ENCODE measurements around the gene CDC42. TPM values are rescaled to one million over a fixed set of nuclear protein-coding genes. Genes with fewer than 3 reads are reported as not detected.
"Not testable (repeated sequence)": the region's sequence is repeated elsewhere in the genome, so short reads cannot be mapped to it uniquely, and the experiment has no call there.

CDC42 gene
- total RNA-seq, 2 donors from 2014 or later = 264 to 345 TPM

- DNase-seq = no peak
- TF ChIP-seq CTCF (IDR thresholded peaks at IDR 0.05) = no peak
- Histone ChIP-seq H3K9ac (ENCODE audit: low read depth in 2 of 2, low read length in 2 of 2) (no peak overlapping the region), H3K4me3 (no peak overlapping the region), H3K36me3 (no peaks in the 10 kb centered on the region), H3K27ac (no peak overlapping the region), H3K4me1 (peaks cover 18% of the 10 kb centered on the region), H3K9me3 (no peaks in the 10 kb centered on the region), H3K27me3 (no peaks in the 10 kb centered on the region)
- intact Hi-C loops (cut with DNase I) = no loop called here
Measured at GRCh38 chr1:22090867-22091266, 38.4 kb downstream of the CDC42 start.

GRCh38 chr1:22092026-22092768 lies 39.7 kb downstream of the CDC42 start:
- DNase-seq; H3K27ac ChIP-seq; intact Hi-C loops (cut with DNase I); H3K27me3 ChIP-seq; H3K36me3 ChIP-seq; H3K4me3 ChIP-seq; H3K9ac ChIP-seq (ENCODE audit: low read depth in 2 of 2, low read length in 2 of 2); H3K9me3 ChIP-seq: not testable (repeated sequence)
- H3K4me1 ChIP-seq = peaks cover 18% of the 10 kb centered on the region

- H3K9ac ChIP-seq (ENCODE audit: low read depth in 2 of 2, low read length in 2 of 2) = no peak overlapping the region
- H3K4me1 ChIP-seq = peaks cover 13% of the 10 kb centered on the region
- H3K27me3 ChIP-seq = no peaks in the 10 kb centered on the region
- H3K27ac ChIP-seq = no peak overlapping the region
- intact Hi-C loops (cut with DNase I) = no loop called here
- no peak overlapping the region for H3K4me3 ChIP-seq
- DNase-seq = no peak
- no peaks in the 10 kb centered on the region for H3K36me3 ChIP-seq
- TF ChIP-seq CTCF (IDR thresholded peaks at IDR 0.05) = no peak
- no peaks in the 10 kb centered on the region for H3K9me3 ChIP-seq
Measured at GRCh38 chr1:22093513-22093912, 41.0 kb downstream of the CDC42 start.

- H3K36me3 ChIP-seq = no peaks in the 10 kb centered on the region
- H3K27ac ChIP-seq = no peak overlapping the region
- H3K9ac ChIP-seq (ENCODE audit: low read depth in 2 of 2, low read length in 2 of 2) = no peak overlapping the region
- peaks cover 2% of the 10 kb centered on the region for H3K4me1 ChIP-seq
- H3K27me3 ChIP-seq = no peaks in the 10 kb centered on the region
- H3K9me3 ChIP-seq = no peaks in the 10 kb centered on the region
- no peak for DNase-seq
- intact Hi-C loops (cut with DNase I) = no loop called here
- no peak for TF ChIP-seq CTCF (IDR thresholded peaks at IDR 0.05)
- H3K4me3 ChIP-seq = no peak overlapping the region
Measured at GRCh38 chr1:22096036-22096435, 43.5 kb downstream of the CDC42 start.

- no peaks in the 10 kb centered on the region for H3K9me3 ChIP-seq
- TF ChIP-seq CTCF (IDR thresholded peaks at IDR 0.05) = no peak
- no peak for DNase-seq
- no peak overlapping the region for H3K27ac ChIP-seq
- H3K4me3 ChIP-seq = no peak overlapping the region
- H3K4me1 ChIP-seq = no peaks in the 10 kb centered on the region
- intact Hi-C loops (cut with DNase I) = no loop called here
- H3K27me3 ChIP-seq = no peaks in the 10 kb centered on the region
- no peaks in the 10 kb centered on the region for H3K36me3 ChIP-seq
- H3K9ac ChIP-seq (ENCODE audit: low read depth in 2 of 2, low read length in 2 of 2) = no peak overlapping the region
Measured at GRCh38 chr1:22096463-22096862, 44.0 kb downstream of the CDC42 start.

GRCh38 chr1:22098752-22099151 lies 46.2 kb downstream of the CDC42 start:
- Histone ChIP-seq H3K4me3 (no peak overlapping the region), H3K27ac (no peak overlapping the region), H3K4me1 (no peaks in the 10 kb centered on the region), H3K27me3 (no peaks in the 10 kb centered on the region), H3K9me3 (no peaks in the 10 kb centered on the region), H3K36me3 (no peaks in the 10 kb centered on the region), H3K9ac (ENCODE audit: low read depth in 2 of 2, low read length in 2 of 2) (no peak overlapping the region)
- no peak for TF ChIP-seq CTCF (IDR thresholded peaks at IDR 0.05)
- DNase-seq = no peak
- intact Hi-C loops (cut with DNase I) = no loop called here

All from colonic mucosa (tissue), 4 donors.